ENCODE data around the gene TMEM60. TPM values are rescaled to one million over a fixed set of nuclear protein-coding genes. Genes with fewer than 3 reads are reported as not detected.

TMEM60 gene
- total RNA-seq, 4 donors from 2014 or later: 9.6 to 21.9 (median 14.5) TPM

- no peak for DNase-seq (ENCODE audit: low spot score)
- no peak for TF ChIP-seq CTCF (IDR thresholded peaks at IDR 0.05)
- ATAC-seq (ENCODE audit: low FRiP score): no peak
These were observed 28.1 kb upstream of the TMEM60 start for GRCh38 chr7:77826300-77826699.

GRCh38 chr7:77825131-77825530 is 26.9 kb upstream of the TMEM60 start:
- DNase-seq (ENCODE audit: low spot score) (no peak), ATAC-seq (ENCODE audit: low FRiP score) (no peak)
- TF ChIP-seq CTCF (IDR thresholded peaks at IDR 0.05): no peak

- TF ChIP-seq CTCF (IDR thresholded peaks at IDR 0.05): no peak
- DNase-seq (ENCODE audit: low spot score): no peak
- no peak for ATAC-seq (ENCODE audit: low FRiP score)
These were observed 26.4 kb upstream of the TMEM60 start for GRCh38 chr7:77824636-77825035.

DNA sequence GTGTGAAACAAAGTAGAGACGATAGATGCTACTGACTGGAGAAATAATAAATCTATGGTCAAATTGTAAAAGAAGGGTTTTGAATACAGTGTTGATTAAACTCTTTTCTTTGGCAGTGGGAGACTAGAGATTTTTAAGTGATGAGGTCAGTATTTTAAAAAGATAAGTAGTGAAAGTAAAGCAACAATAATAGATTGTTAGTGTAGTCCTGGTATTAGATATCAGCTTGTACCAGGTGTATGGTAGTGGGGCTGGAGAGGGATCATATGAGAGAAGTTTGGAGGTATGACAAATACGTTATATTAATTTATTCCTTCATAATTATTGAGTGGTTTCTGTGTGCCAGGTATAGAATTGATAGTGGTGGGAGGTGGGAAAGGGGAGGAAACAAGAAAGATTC is 25.6 kb upstream of the TMEM60 start:
- ATAC-seq (ENCODE audit: low FRiP score): no peak
- no peak for DNase-seq (ENCODE audit: low spot score)
- TF ChIP-seq CTCF (IDR thresholded peaks at IDR 0.05): no peak

DNA sequence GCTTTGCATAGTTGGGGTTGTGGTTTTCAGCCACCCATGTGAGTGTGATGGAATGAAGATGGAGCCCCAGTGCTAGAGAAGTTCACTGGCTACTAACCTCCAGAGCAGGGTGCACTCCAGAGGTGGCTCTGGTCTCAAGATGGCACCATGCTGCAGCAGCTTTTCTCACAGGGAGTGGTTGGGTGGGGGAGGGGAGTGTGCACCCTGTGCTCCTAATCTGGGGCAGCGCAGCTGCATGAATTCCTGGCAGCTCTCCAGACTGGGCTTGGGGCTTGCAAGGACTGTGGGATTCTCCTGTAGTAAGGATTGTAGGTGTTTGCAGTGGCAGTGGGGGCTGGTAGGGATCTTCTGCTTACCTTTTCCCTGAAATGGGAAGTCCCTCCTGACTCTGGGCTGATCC is 24.0 kb upstream of the TMEM60 start:
- no peak for TF ChIP-seq CTCF (IDR thresholded peaks at IDR 0.05)
- ATAC-seq (ENCODE audit: low FRiP score): no peak
- DNase-seq (ENCODE audit: low spot score): no peak

DNA sequence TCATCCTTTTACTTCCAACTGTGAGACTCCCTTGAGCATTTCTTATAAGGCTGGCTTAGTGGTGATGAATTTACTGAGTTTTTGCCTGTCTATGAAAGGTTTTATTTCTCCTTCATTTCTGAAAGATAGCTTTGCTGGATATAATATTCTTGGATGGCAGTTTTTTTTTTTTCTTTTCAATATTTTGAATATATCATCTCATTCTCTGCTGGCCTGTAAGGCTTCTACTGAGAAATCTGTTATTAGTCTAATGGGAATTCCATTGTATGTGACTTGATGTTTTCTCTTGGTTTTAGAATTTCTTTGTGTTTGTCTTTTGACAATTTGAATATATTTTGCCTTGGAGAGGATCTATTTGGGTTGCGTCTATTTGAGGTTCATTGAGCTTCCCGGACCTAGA is 22.7 kb upstream of the TMEM60 start:
- no peak for TF ChIP-seq CTCF (IDR thresholded peaks at IDR 0.05)
- ATAC-seq (ENCODE audit: low FRiP score) (no peak), DNase-seq (ENCODE audit: low spot score) (no peak)

DNA sequence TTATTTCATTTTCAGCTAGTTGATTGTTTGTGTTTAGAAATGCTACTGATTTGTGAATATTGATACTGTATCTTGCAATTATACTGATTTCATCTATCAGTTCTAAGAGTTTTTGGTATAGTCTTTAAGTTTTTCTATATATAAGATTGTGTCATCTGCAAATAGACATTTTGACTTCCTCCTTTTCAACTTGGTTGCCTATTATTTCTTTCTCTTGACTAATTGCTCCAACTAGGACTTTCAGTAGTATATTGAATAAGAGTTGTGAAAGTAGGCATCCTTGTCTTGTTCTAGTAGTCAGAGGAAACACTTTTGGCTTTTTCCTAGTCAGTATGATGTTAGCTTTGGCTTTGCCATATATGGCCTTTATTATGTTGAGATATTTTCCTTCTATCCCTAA is 20.8 kb upstream of the TMEM60 start:
- DNase-seq (ENCODE audit: low spot score): no peak
- ATAC-seq (ENCODE audit: low FRiP score): no peak
- TF ChIP-seq CTCF (IDR thresholded peaks at IDR 0.05): no peak

All from omental fat pad (tissue), 4 donors.